ENCODE measurements around the gene PACRG. TPM values are rescaled to one million over a fixed set of nuclear protein-coding genes. Genes with fewer than 3 reads are reported as not detected.

The PACRG gene
- total RNA-seq, 1 experiment from 2014 or later = 0.26 TPM

DNA sequence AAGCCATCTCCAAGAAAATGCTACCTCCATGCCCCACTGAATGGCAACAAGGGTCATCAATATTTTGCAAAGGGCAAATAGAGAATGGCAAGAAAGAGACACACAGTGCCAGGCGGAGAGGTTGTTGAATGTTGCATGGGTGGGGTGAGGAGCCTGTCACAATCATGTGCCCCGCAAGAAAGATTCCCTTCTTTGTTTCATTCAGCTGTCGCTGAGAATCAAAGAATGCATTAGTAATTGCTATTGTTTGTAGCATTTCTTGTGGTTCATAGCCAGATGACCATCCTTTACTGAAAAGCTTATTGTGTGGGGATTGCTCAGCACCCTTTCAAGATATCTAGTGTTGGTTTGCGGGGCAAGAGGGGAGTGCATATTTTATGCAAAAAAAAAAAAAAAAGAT is 520.3 kb downstream of the PACRG start:
- Histone ChIP-seq H3K23ac (ENCODE audit: insufficient read length, low read depth, low read length) (no peak overlapping the region), H3K4me2 (ENCODE audit: insufficient read depth, insufficient read length, low read length) (no peak overlapping the region), H2AK5ac (ENCODE audit: insufficient read length, low read length) (no peak overlapping the region), H3T11ph (ENCODE audit: low read length) (no peak overlapping the region), H2BK120ac (ENCODE audit: low read depth, low read length, poor library complexity, severe bottlenecking) (no peak overlapping the region), H3K79me2 (ENCODE audit: insufficient read depth, low read length) (no peaks in the 10 kb centered on the region), H3K4ac (ENCODE audit: low read depth, low read length) (no peak overlapping the region), H3K56ac (ENCODE audit: insufficient read length, low read depth, low read length) (no peak overlapping the region), H3K4me1 (ENCODE audit: insufficient read depth, low read length) (no peaks in the 10 kb centered on the region), H3K9me3 (ENCODE audit: control insufficient read depth, low read depth, low read length) (no peaks in the 10 kb centered on the region), H2BK5ac (ENCODE audit: insufficient read length, low read length) (no peak overlapping the region), H3K79me1 (ENCODE audit: insufficient read depth, low read depth, low read length, poor library complexity, severe bottlenecking) (no peaks in the 10 kb centered on the region), H2BK15ac (ENCODE audit: low read depth, low read length) (no peak overlapping the region), H3K18ac (ENCODE audit: insufficient read length, low read depth, low read length) (no peak overlapping the region), H4K91ac (ENCODE audit: insufficient read length, low read depth, low read length) (no peak overlapping the region), H3K9ac (ENCODE audit: extremely low read depth, insufficient read length, low read length) (no peak overlapping the region), H2BK12ac (ENCODE audit: insufficient read length, low read depth, low read length) (no peak overlapping the region), H2AFZ (ENCODE audit: low read length) (no peak overlapping the region), H4K8ac (replicated peaks; ENCODE audit: insufficient read length, low read depth, low read length) (no peak overlapping the region), H4K20me1 (ENCODE audit: control insufficient read depth, insufficient read depth, insufficient read length) (no peaks in the 10 kb centered on the region), H3K14ac (ENCODE audit: insufficient read depth, low read length) (no peak overlapping the region), H3K23me2 (ENCODE audit: insufficient read length, low read depth, low read length, poor library complexity, severe bottlenecking) (no peaks in the 10 kb centered on the region), H3K27ac (ENCODE audit: insufficient read length, low read depth, low read length) (no peak overlapping the region), H4K5ac (ENCODE audit: insufficient read length, low read depth, low read length) (no peak overlapping the region), H3K27me3 (ENCODE audit: insufficient read depth, low read length) (no peaks in the 10 kb centered on the region), H2BK20ac (ENCODE audit: low read depth, low read length, poor library complexity, severe bottlenecking) (no peak overlapping the region)
- no peak overlapping the region for H3K4me3 Mint-ChIP-seq
- TF ChIP-seq, protein P1, sequence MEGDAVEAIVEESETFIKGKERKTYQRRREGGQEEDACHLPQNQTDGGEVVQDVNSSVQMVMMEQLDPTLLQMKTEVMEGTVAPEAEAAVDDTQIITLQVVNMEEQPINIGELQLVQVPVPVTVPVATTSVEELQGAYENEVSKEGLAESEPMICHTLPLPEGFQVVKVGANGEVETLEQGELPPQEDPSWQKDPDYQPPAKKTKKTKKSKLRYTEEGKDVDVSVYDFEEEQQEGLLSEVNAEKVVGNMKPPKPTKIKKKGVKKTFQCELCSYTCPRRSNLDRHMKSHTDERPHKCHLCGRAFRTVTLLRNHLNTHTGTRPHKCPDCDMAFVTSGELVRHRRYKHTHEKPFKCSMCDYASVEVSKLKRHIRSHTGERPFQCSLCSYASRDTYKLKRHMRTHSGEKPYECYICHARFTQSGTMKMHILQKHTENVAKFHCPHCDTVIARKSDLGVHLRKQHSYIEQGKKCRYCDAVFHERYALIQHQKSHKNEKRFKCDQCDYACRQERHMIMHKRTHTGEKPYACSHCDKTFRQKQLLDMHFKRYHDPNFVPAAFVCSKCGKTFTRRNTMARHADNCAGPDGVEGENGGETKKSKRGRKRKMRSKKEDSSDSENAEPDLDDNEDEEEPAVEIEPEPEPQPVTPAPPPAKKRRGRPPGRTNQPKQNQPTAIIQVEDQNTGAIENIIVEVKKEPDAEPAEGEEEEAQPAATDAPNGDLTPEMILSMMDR (conservative IDR thresholded peaks at IDR 0.05) = no peak
- H3K4me1 Mint-ChIP-seq = peaks cover 27 to 29% of the 10 kb centered on the region in 2 experiments
- WGBS (ENCODE audit: extremely low coverage, insufficient read length, low lambda C conversion rate) = no CpG with 5 or more reads among the region's 4 CpGs
- no peak for DNase-seq
- H3K27ac Mint-ChIP-seq = no peak overlapping the region
- H3K36me3 Mint-ChIP-seq (ENCODE audit: insufficient read depth in 1 of 3, low read depth in 3 of 3) = no peaks in the 10 kb centered on the region
- H3K9me3 Mint-ChIP-seq = no peaks in the 10 kb centered on the region; a peak in 1 of 5 replicates
- no peaks in the 10 kb centered on the region; the same call in 1 of the 2 replicates for H3K27me3 Mint-ChIP-seq (ENCODE audit: low read depth)
